NCI-H748 (cell line): ENCODE measurements around the gene PHETA2.
A peak's percentile ranks its signal among the peaks of the same experiment; 100 is the strongest.
"Not testable (repeated sequence)": the region's sequence is repeated elsewhere in the genome, so short reads cannot be mapped to it uniquely, and the experiment has no call there.

Experiments
- DNase-seq: peaks from one replicate; lab custom pipeline; 2025; ENCODE audit not compliant: unreplicated experiment; lab: John Stamatoyannopoulos, UW

Gene PHETA2

GRCh38 chr22:42069801-42070516 lies 4.1 kb upstream of the PHETA2 start:
- DNase-seq, result peak; percentile 47

GRCh38 chr22:42070517-42071422 lies 3.3 kb upstream of the PHETA2 start, which contains the start of gene NAGA:
NAGA (minus strand) TSS chr22:42070812; CDS start chr22:42070297, 515 bp downstream.
- DNase-seq, result peak; percentile 99

- DNase-seq, result not testable (repeated sequence)
Measured at GRCh38 chr22:42071508-42071907, 2.5 kb upstream of the PHETA2 start.

GRCh38 chr22:42072606-42073330 lies 1.3 kb upstream of the PHETA2 start:
- no peak for DNase-seq

GRCh38 chr22:42073621-42074041 lies 417 bp upstream of the PHETA2 start:
- DNase-seq, result no peak

GRCh38 chr22:42074846-42075676 lies 1.0 kb downstream of the PHETA2 start:
- DNase-seq, result no peak

- DNase-seq, result no peak
Measured at GRCh38 chr22:42076764-42077485, 2.9 kb downstream of the PHETA2 start.

GRCh38 chr22:42077486-42078125 lies 3.6 kb downstream of the PHETA2 start:
- no peak for DNase-seq

- no peak for DNase-seq
Measured at GRCh38 chr22:42078469-42079318, 4.6 kb downstream of the PHETA2 start.

- peak; percentile 99 for DNase-seq
Measured at GRCh38 chr22:42079319-42080251, 5.5 kb downstream of the PHETA2 start, which contains the start of gene SMDT1. SMDT1 (plus strand) TSS chr22:42079700; CDS start chr22:42079769, 69 bp downstream.

GRCh38 chr22:42080287-42080686 lies 6.2 kb downstream of the PHETA2 start:
- DNase-seq, result peak; percentile 33

- no peak for DNase-seq
Measured at GRCh38 chr22:42083119-42083518, 9.1 kb downstream of the PHETA2 start.

- no peak for DNase-seq
Measured at GRCh38 chr22:42084874-42085273, 10.8 kb downstream of the PHETA2 start.

- DNase-seq, result no peak
Measured at GRCh38 chr22:42086051-42086450, 12.0 kb downstream of the PHETA2 start.

GRCh38 chr22:42090596-42091454 lies 16.8 kb downstream of the PHETA2 start, which contains the start of gene NDUFA6:
NDUFA6 (minus strand) TSS chr22:42090772; CDS start chr22:42090744, 28 bp downstream.
- DNase-seq, result peak; percentile 99

GRCh38 chr22:42091455-42091782 lies 17.4 kb downstream of the PHETA2 start:
- peak; percentile 53 for DNase-seq
